ENCODE results near the gene ARFGAP3. TPM values are rescaled to one million over a fixed set of nuclear protein-coding genes. Genes with fewer than 3 reads are reported as not detected.

The ARFGAP3 gene
- total RNA-seq, 4 donors from 2014 or later: 28.2 to 43.8 (median 36.0) TPM

DNA sequence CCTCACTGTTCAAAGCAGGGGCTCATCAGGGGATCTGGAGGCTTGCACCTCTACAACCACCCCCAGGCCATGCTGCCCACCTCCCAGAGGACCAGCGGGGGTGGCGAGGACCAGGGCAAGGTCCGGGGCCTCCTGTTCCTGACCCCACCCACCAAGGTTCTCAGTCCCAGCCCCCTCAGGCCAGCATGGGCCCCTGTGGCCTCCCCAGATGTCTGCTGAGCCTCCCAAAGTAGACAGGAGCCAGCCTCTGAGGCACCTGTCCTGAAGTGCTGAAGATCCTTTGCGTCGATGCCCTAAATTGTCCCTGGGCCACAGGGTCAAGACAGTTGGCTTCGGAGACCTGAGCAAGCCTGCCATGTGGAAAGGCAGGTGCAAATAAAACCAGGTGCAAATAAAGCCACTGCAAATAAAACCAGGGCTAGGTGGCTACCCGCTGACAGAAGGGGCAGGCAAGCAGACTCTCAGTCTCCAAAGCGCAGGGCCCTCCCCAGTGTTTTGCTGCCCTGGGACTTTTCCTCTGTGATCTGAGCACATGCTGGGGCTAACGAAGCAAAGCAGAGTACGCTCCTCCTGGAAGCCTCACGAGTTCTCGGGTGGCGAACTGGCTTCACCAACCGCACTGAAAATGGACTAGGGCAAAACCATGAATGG is 22.4 kb upstream of the ARFGAP3 start:
- no peak for ATAC-seq
- no peak for TF ChIP-seq POLR2A (IDR thresholded peaks at IDR 0.05)
- TF ChIP-seq, protein P1, sequence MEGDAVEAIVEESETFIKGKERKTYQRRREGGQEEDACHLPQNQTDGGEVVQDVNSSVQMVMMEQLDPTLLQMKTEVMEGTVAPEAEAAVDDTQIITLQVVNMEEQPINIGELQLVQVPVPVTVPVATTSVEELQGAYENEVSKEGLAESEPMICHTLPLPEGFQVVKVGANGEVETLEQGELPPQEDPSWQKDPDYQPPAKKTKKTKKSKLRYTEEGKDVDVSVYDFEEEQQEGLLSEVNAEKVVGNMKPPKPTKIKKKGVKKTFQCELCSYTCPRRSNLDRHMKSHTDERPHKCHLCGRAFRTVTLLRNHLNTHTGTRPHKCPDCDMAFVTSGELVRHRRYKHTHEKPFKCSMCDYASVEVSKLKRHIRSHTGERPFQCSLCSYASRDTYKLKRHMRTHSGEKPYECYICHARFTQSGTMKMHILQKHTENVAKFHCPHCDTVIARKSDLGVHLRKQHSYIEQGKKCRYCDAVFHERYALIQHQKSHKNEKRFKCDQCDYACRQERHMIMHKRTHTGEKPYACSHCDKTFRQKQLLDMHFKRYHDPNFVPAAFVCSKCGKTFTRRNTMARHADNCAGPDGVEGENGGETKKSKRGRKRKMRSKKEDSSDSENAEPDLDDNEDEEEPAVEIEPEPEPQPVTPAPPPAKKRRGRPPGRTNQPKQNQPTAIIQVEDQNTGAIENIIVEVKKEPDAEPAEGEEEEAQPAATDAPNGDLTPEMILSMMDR (IDR thresholded peaks at IDR 0.05 in 4 of 5, conservative IDR thresholded peaks at IDR 0.05 in 1 of 5): no peak
- in situ Hi-C loops (cut with MboI; ENCODE audit: low sequenced_read_pairs in 4 of 4) (no loop called here), intact Hi-C loops (cut with DNase I; ENCODE audit: low total_unique reads) (no loop called here)
- H3K36me3 ChIP-seq: peaks cover 0 to 48% of the 10 kb centered on the region in 2 donors
- no peaks in the 10 kb centered on the region for H3K27me3 ChIP-seq
- H3K27ac ChIP-seq: peak overlapping the region in 3 of 4 donors; percentile 10 to 78 (median 53)
- H3K4me1 ChIP-seq: peaks cover 27 to 52% of the 10 kb centered on the region in 2 donors
- no peaks in the 10 kb centered on the region for H3K9me3 ChIP-seq
- no peak overlapping the region for H3K4me3 ChIP-seq
- DNase-seq: no peak

DNA sequence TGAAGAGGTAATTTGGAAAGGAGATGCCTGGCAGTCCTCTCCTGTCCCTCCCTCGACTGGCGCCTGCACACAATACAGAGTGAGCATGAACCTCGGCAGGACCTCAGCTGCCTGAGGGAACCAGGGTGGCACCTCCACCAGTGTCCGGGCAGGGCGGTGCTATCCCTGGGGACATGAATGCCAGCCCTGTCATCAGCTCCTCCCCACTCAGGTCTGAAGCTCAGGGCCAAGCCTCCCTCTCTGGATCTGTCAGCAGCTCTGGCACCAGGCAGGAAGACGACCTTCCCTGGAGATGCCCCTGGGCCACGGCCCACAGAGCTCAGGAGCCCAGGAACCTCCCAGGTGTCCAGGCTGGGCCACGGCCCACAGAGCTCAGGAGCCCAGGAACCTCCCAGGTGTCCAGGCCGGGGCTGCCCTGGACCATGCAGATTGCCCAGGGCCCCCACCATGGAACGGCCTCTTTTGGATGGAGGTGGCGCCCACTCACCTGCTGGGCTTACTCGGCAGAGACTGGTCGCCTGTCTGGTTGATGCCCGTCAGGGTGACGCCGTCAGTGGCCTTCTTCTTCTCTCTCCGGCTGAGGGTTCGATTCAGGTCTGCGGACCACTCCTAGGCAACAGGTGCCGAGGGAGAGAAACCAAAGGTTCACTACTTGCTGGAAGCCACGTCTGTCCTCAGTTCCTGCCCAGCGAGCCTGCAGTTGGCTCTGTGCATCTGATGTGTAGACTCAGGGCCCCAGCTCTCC is 21.7 kb upstream of the ARFGAP3 start:
- ATAC-seq: no peak
- Histone ChIP-seq H3K27me3 (no peaks in the 10 kb centered on the region), H3K4me1 (peaks cover 27 to 52% of the 10 kb centered on the region in 2 donors), H3K4me3 (no peak overlapping the region), H3K36me3 (peaks cover 0 to 50% of the 10 kb centered on the region in 2 donors), H3K27ac (peak overlapping the region in 3 of 4 donors; percentile 18 to 57 (median 53)), H3K9me3 (no peaks in the 10 kb centered on the region)
- TF ChIP-seq POLR2A (IDR thresholded peaks at IDR 0.05): no peak
- TF ChIP-seq, protein P1 (IDR thresholded peaks at IDR 0.05 in 4 of 5, conservative IDR thresholded peaks at IDR 0.05 in 1 of 5): no peak
- intact Hi-C loops (cut with DNase I; ENCODE audit: low total_unique reads): no loop called here
- in situ Hi-C loops (cut with MboI; ENCODE audit: low sequenced_read_pairs in 4 of 4): no loop called here
- DNase-seq: no peak

DNA sequence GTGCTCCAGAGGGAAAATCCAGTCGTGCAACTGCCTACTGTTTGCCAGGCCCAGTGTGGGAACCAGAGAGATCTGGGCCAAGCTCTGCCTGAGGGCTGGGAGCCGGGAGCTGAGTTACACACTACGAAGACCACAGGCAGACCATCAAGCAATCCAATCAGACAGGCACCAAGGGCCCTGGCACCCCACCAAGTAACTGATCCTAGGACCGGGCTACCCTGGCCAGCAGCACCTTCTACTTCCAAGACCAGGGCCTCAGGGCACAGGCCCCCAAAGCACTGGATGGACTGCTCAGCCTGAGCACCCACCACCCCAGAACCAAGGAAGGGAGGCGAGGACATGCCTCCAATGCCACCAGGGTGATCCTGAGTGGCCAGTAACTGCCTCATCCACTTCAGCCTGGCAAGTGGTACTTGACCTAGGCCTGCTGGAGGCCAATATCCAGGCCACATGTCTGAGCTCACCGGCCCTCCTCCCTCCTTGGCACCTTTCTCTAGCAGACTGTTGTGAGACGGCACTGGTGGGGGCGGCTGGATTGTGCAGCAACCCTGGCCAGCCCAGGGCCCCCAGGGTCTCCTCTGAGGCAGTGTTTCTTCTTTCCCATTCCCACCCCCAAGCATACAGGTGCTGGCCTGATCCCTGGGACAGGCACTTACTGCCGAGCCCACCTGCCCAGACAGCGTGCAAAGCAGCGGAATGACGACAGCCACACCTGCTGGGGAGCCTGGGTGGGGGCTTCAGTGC is 20.7 kb upstream of the ARFGAP3 start:
- peaks cover 0 to 47% of the 10 kb centered on the region in 2 donors for H3K36me3 ChIP-seq
- no peak for TF ChIP-seq POLR2A (IDR thresholded peaks at IDR 0.05)
- TF ChIP-seq, protein P1 (IDR thresholded peaks at IDR 0.05 in 4 of 5, conservative IDR thresholded peaks at IDR 0.05 in 1 of 5): no peak
- H3K9me3 ChIP-seq: no peaks in the 10 kb centered on the region
- in situ Hi-C loops (cut with MboI; ENCODE audit: low sequenced_read_pairs in 4 of 4): no loop called here
- peak overlapping the region; percentile 10 to 57 (median 36) for H3K27ac ChIP-seq
- no peak overlapping the region for H3K4me3 ChIP-seq
- intact Hi-C loops (cut with DNase I; ENCODE audit: low total_unique reads): no loop called here
- H3K27me3 ChIP-seq: no peaks in the 10 kb centered on the region
- H3K4me1 ChIP-seq: peaks cover 31 to 59% of the 10 kb centered on the region in 2 donors
- ATAC-seq (no peak), DNase-seq (no peak)

DNA sequence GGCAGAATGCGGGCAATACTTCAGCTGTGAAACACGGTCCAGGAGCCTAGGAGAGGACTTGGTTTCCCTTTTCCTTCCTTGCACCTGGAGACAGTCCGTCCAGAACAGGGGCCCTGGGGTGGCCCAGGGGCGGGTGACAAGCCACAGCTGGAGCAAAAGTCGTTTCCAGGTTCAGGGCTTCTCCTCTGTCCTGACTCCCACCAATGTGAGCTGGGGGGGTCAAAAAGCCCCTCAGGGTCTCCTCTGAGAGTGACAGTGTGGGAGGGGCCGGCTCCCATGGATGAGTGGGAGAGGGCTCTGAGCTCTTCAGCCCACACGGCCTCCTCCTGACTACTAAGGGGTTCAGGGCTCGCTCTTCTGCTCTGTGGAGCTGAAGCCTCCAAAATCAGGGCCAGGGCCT is 20.1 kb upstream of the ARFGAP3 start:
- H3K9me3 ChIP-seq: no peaks in the 10 kb centered on the region
- H3K36me3 ChIP-seq: peaks cover 0 to 47% of the 10 kb centered on the region in 2 donors
- in situ Hi-C loops (cut with MboI; ENCODE audit: low sequenced_read_pairs in 4 of 4) (no loop called here), intact Hi-C loops (cut with DNase I; ENCODE audit: low total_unique reads) (no loop called here)
- H3K4me3 ChIP-seq: no peak overlapping the region
- no peak for TF ChIP-seq POLR2A (IDR thresholded peaks at IDR 0.05)
- TF ChIP-seq, protein P1 (IDR thresholded peaks at IDR 0.05 in 4 of 5, conservative IDR thresholded peaks at IDR 0.05 in 1 of 5): no peak
- no peak for DNase-seq
- no peaks in the 10 kb centered on the region for H3K27me3 ChIP-seq
- no peak for ATAC-seq
- H3K27ac ChIP-seq: no peak overlapping the region
- peaks cover 33 to 61% of the 10 kb centered on the region in 2 donors for H3K4me1 ChIP-seq
